WTC11 (cell line): ENCODE results near the gene GALNT9.

Experiments
- CREB1 ChIP-seq: sonication (generic); formaldehyde crosslinking; IDR thresholded peaks from 2 replicates; pipeline ENCODE4 v1.8.0; 2023; ENCODE audit warnings: mild to moderate bottlenecking, missing genetic modification reagents
- CREM ChIP-seq: sonication (generic); formaldehyde crosslinking; IDR thresholded peaks from 2 replicates; pipeline ENCODE4 v1.8.1; 2022; ENCODE audit warnings: mild to moderate bottlenecking, missing genetic modification reagents, moderate library complexity
- CTCF ChIP-seq: fragments of 200-600 bp; IDR thresholded peaks from 2 replicates; pipeline ENCODE4 v1.8.0; 2022; ENCODE audit warnings: antibody characterized with exemption
- MAX ChIP-seq: sonication (generic); formaldehyde crosslinking; IDR thresholded peaks from 2 replicates; pipeline ENCODE4 v1.8.0; 2022; ENCODE audit warnings: mild to moderate bottlenecking, missing genetic modification reagents
- MLX ChIP-seq: sonication (generic); formaldehyde crosslinking; IDR thresholded peaks from 2 replicates; pipeline ENCODE4 v1.8.1; 2023; ENCODE audit warnings: mild to moderate bottlenecking, missing genetic modification reagents, moderate library complexity
- NR2C2 ChIP-seq: sonication (generic); formaldehyde crosslinking; IDR thresholded peaks from 2 replicates; pipeline ENCODE4 v1.8.0; 2022; ENCODE audit warnings: mild to moderate bottlenecking, missing genetic modification reagents
- PREB ChIP-seq: sonication (generic); formaldehyde crosslinking; IDR thresholded peaks from 2 replicates; pipeline ENCODE4 v1.8.1; 2022; ENCODE audit warnings: mild to moderate bottlenecking, missing genetic modification reagents, moderate library complexity, borderline replicate concordance
- SMAD3 ChIP-seq: sonication (generic); formaldehyde crosslinking; IDR thresholded peaks from 2 replicates; pipeline ENCODE4 v1.8.0; 2022; ENCODE audit warnings: missing genetic modification reagents, mild to moderate bottlenecking, borderline replicate concordance

- TF ChIP-seq CTCF (no peak), MLX (no peak), SMAD3 (CRISPR knock-in tag) (no peak), MAX (no peak), CREB1 (CRISPR knock-in tag) (no peak), PREB (CRISPR knock-in tag) (no peak), CREM (CRISPR knock-in tag) (no peak), NR2C2 (CRISPR knock-in tag) (no peak)
These were observed 36.8 kb downstream of the GALNT9 start for GRCh38 chr12:132292328-132293319.
